ENCODE results near the gene CELSR3. TPM values are rescaled to one million over a fixed set of nuclear protein-coding genes. Genes with fewer than 3 reads are reported as not detected.
A peak's percentile ranks its signal among the peaks of the same experiment; 100 is the strongest.

Gene CELSR3
- total and polyA plus RNA-seq, 7 donors, result under 0.01 to 2.5 (median 0.36) TPM

GRCh38 chr3:48689384-48689783 is 26.7 kb upstream of the CELSR3 start:
- Histone ChIP-seq H3K9me3 (no peaks in the 10 kb centered on the region), H3K36me3 (peaks cover 38 to 73% (median 60%) of the 10 kb centered on the region in 4 donors), H3K4me3 (no peak overlapping the region), H3K4me1 (peaks cover 0 to 41% (median 30%) of the 10 kb centered on the region in 4 donors), H3K27me3 (no peaks in the 10 kb centered on the region), H3K27ac (no peak overlapping the region)
- TF ChIP-seq POLR2A (IDR thresholded peaks at IDR 0.05) (no peak), CTCF (IDR thresholded peaks at IDR 0.05) (no peak), POLR2AphosphoS5 (IDR thresholded peaks at IDR 0.05) (no peak), EP300 (IDR thresholded peaks at IDR 0.05) (no peak)
- no peak for DNase-seq
- 75 to 85% methylated on average over 5 of the region's 5 CpGs for WGBS, 2 donors
- intact Hi-C loops (cut with DNase I), result no loop called here

GRCh38 chr3:48688737-48689075 is 26.0 kb upstream of the CELSR3 start:
- no peak for DNase-seq
- Histone ChIP-seq H3K9me3 (no peaks in the 10 kb centered on the region), H3K27ac (no peak overlapping the region), H3K36me3 (peaks cover 38 to 67% (median 56%) of the 10 kb centered on the region in 4 donors), H3K27me3 (no peaks in the 10 kb centered on the region), H3K4me3 (no peak overlapping the region), H3K4me1 (peaks cover 0 to 41% (median 32%) of the 10 kb centered on the region in 4 donors)
- WGBS, 2 donors, result 89 to 92% methylated on average over 3 of the region's 3 CpGs
- TF ChIP-seq POLR2A (IDR thresholded peaks at IDR 0.05), result no peak
- TF ChIP-seq EP300 (IDR thresholded peaks at IDR 0.05), result no peak
- TF ChIP-seq POLR2AphosphoS5 (IDR thresholded peaks at IDR 0.05), result no peak
- TF ChIP-seq CTCF (IDR thresholded peaks at IDR 0.05), result no peak
- intact Hi-C loops (cut with DNase I), result no loop called here

- TF ChIP-seq POLR2AphosphoS5 (IDR thresholded peaks at IDR 0.05), result peak in 2 of 4 donors; percentile 35 to 37
- TF ChIP-seq CTCF (IDR thresholded peaks at IDR 0.05), result no peak
- H3K4me1 ChIP-seq, result peaks cover 0 to 42% (median 36%) of the 10 kb centered on the region in 4 donors
- H3K9me3 ChIP-seq, result no peaks in the 10 kb centered on the region
- H3K4me3 ChIP-seq, result no peak overlapping the region
- no peak overlapping the region for H3K27ac ChIP-seq
- intact Hi-C loops (cut with DNase I), result no loop called here
- peaks cover 38 to 61% (median 52%) of the 10 kb centered on the region in 4 donors for H3K36me3 ChIP-seq
- no peaks in the 10 kb centered on the region for H3K27me3 ChIP-seq
- no peak for DNase-seq
- WGBS, 2 donors, result 85 to 91% methylated on average over 18 of the region's 18 CpGs
These were observed 25.5 kb upstream of the CELSR3 start for GRCh38 chr3:48688032-48688736.

- Histone ChIP-seq H3K4me3 (no peak overlapping the region), H3K4me1 (peaks cover 0 to 45% (median 36%) of the 10 kb centered on the region in 4 donors), H3K9me3 (no peaks in the 10 kb centered on the region), H3K36me3 (peaks cover 32 to 54% (median 44%) of the 10 kb centered on the region in 4 donors), H3K27me3 (no peaks in the 10 kb centered on the region), H3K27ac (peak overlapping the region in 3 of 4 donors; percentile 38 to 79 (median 50))
- TF ChIP-seq POLR2A (IDR thresholded peaks at IDR 0.05), result no peak
- no peak for TF ChIP-seq CTCF (IDR thresholded peaks at IDR 0.05)
- no peak for TF ChIP-seq POLR2AphosphoS5 (IDR thresholded peaks at IDR 0.05)
- no peak for TF ChIP-seq EP300 (IDR thresholded peaks at IDR 0.05)
- DNase-seq, result no peak
- intact Hi-C loops (cut with DNase I), result no loop called here
- 25 to 56% methylated on average over 3 of the region's 3 CpGs for WGBS, 2 donors
These were observed 24.6 kb upstream of the CELSR3 start for GRCh38 chr3:48687220-48687678.

Data from sigmoid colon (tissue), 7 donors.